ENCODE measurements around the gene MORC1.

Gene MORC1

DNA sequence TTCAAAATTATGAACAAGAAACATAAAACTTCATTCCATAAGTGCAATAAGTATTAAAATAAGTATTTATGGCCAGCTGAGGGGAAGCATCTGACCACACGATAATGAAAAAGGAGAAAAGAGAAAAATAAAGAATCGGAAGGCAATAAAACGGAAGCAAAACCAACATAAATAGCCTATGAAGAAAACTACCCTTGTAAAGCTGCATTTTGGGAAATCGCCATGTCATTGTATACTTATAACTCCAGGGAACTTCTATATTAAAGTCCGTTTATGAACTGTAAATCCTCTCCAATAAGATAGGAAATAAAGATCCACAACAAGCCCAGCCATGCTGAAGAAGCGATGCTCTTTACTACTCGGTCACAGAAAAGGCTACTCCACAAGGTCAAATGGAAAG, 47.7 kb downstream of the MORC1 start:
- H3K4me1 ChIP-seq (ENCODE audit: insufficient read depth, low read length), result no peaks in the 10 kb centered on the region
- no peaks in the 10 kb centered on the region for H3K36me3 ChIP-seq (ENCODE audit: insufficient read depth, low read length)
- H3K79me2 ChIP-seq (ENCODE audit: insufficient read depth, low read length), result no peaks in the 10 kb centered on the region
- DNase-seq (no peak), ATAC-seq (ENCODE audit: insufficient read depth, low read depth) (no peak)
- H3K9ac ChIP-seq (ENCODE audit: low read depth, low read length), result no peak overlapping the region
- no peaks in the 10 kb centered on the region for H3K9me3 ChIP-seq (ENCODE audit: insufficient read depth, low read length, severe bottlenecking)
- H3K27ac ChIP-seq (ENCODE audit: low read length), result no peak overlapping the region
- no peaks in the 10 kb centered on the region for H3K27me3 ChIP-seq (ENCODE audit: insufficient read depth, low read length, poor library complexity)
- TF ChIP-seq, protein P1, sequence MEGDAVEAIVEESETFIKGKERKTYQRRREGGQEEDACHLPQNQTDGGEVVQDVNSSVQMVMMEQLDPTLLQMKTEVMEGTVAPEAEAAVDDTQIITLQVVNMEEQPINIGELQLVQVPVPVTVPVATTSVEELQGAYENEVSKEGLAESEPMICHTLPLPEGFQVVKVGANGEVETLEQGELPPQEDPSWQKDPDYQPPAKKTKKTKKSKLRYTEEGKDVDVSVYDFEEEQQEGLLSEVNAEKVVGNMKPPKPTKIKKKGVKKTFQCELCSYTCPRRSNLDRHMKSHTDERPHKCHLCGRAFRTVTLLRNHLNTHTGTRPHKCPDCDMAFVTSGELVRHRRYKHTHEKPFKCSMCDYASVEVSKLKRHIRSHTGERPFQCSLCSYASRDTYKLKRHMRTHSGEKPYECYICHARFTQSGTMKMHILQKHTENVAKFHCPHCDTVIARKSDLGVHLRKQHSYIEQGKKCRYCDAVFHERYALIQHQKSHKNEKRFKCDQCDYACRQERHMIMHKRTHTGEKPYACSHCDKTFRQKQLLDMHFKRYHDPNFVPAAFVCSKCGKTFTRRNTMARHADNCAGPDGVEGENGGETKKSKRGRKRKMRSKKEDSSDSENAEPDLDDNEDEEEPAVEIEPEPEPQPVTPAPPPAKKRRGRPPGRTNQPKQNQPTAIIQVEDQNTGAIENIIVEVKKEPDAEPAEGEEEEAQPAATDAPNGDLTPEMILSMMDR (IDR thresholded peaks at IDR 0.05; ENCODE audit: borderline replicate concordance, extremely low read depth, low read length, poor library complexity, severe bottlenecking), result no peak
- no peak for TF ChIP-seq EZH2 (IDR thresholded peaks at IDR 0.05; ENCODE audit: borderline replicate concordance, low read depth, low read length, severe bottlenecking)
- no peak overlapping the region for H3K4me2 ChIP-seq (ENCODE audit: insufficient read depth, low read length)
- H4K20me1 ChIP-seq (ENCODE audit: insufficient read depth, low read length), result no peaks in the 10 kb centered on the region
- no peak overlapping the region for H3K4me3 ChIP-seq (ENCODE audit: low read depth in 1 of 2, low read length in 2 of 2)
- H2AFZ ChIP-seq (ENCODE audit: low read depth, low read length), result no peak overlapping the region

- TF ChIP-seq EZH2 (IDR thresholded peaks at IDR 0.05; ENCODE audit: borderline replicate concordance, low read depth, low read length, severe bottlenecking), result no peak
- TF ChIP-seq, protein P1 (IDR thresholded peaks at IDR 0.05; ENCODE audit: borderline replicate concordance, extremely low read depth, low read length, poor library complexity, severe bottlenecking), result no peak
- no peaks in the 10 kb centered on the region for H3K27me3 ChIP-seq (ENCODE audit: insufficient read depth, low read length, poor library complexity)
- H4K20me1 ChIP-seq (ENCODE audit: insufficient read depth, low read length), result no peaks in the 10 kb centered on the region
- no peak overlapping the region for H2AFZ ChIP-seq (ENCODE audit: low read depth, low read length)
- no peaks in the 10 kb centered on the region for H3K9me3 ChIP-seq (ENCODE audit: insufficient read depth, low read length, severe bottlenecking)
- H3K4me2 ChIP-seq (ENCODE audit: insufficient read depth, low read length), result no peak overlapping the region
- no peak overlapping the region for H3K9ac ChIP-seq (ENCODE audit: low read depth, low read length)
- H3K4me3 ChIP-seq (ENCODE audit: low read depth in 1 of 2, low read length in 2 of 2), result no peak overlapping the region
- ATAC-seq (ENCODE audit: insufficient read depth, low read depth) (no peak), DNase-seq (no peak)
- no peaks in the 10 kb centered on the region for H3K79me2 ChIP-seq (ENCODE audit: insufficient read depth, low read length)
- no peaks in the 10 kb centered on the region for H3K4me1 ChIP-seq (ENCODE audit: insufficient read depth, low read length)
- no peaks in the 10 kb centered on the region for H3K36me3 ChIP-seq (ENCODE audit: insufficient read depth, low read length)
- no peak overlapping the region for H3K27ac ChIP-seq (ENCODE audit: low read length)
Observed at GRCh38 chr3:109066864-109067263, 51.1 kb downstream of the MORC1 start.

GRCh38 chr3:109059264-109059663, 58.7 kb downstream of the MORC1 start:
- Histone ChIP-seq H3K36me3 (ENCODE audit: insufficient read depth, low read length) (no peaks in the 10 kb centered on the region), H3K4me2 (ENCODE audit: insufficient read depth, low read length) (no peak overlapping the region), H3K9ac (ENCODE audit: low read depth, low read length) (no peak overlapping the region), H3K27me3 (ENCODE audit: insufficient read depth, low read length, poor library complexity) (no peaks in the 10 kb centered on the region), H4K20me1 (ENCODE audit: insufficient read depth, low read length) (no peaks in the 10 kb centered on the region), H2AFZ (ENCODE audit: low read depth, low read length) (no peak overlapping the region), H3K79me2 (ENCODE audit: insufficient read depth, low read length) (no peaks in the 10 kb centered on the region), H3K4me1 (ENCODE audit: insufficient read depth, low read length) (no peaks in the 10 kb centered on the region), H3K4me3 (ENCODE audit: low read depth in 1 of 2, low read length in 2 of 2) (no peak overlapping the region), H3K27ac (ENCODE audit: low read length) (no peak overlapping the region), H3K9me3 (ENCODE audit: insufficient read depth, low read length, severe bottlenecking) (no peaks in the 10 kb centered on the region)
- DNase-seq (no peak), ATAC-seq (ENCODE audit: insufficient read depth, low read depth) (no peak)
- no peak for TF ChIP-seq EZH2 (IDR thresholded peaks at IDR 0.05; ENCODE audit: borderline replicate concordance, low read depth, low read length, severe bottlenecking)
- TF ChIP-seq, protein P1 (IDR thresholded peaks at IDR 0.05; ENCODE audit: borderline replicate concordance, extremely low read depth, low read length, poor library complexity, severe bottlenecking), result no peak

- no peak overlapping the region for H3K4me2 ChIP-seq (ENCODE audit: insufficient read depth, low read length)
- H4K20me1 ChIP-seq (ENCODE audit: insufficient read depth, low read length), result no peaks in the 10 kb centered on the region
- ATAC-seq (ENCODE audit: insufficient read depth, low read depth) (no peak), DNase-seq (no peak)
- no peak overlapping the region for H3K27ac ChIP-seq (ENCODE audit: low read length)
- no peaks in the 10 kb centered on the region for H3K27me3 ChIP-seq (ENCODE audit: insufficient read depth, low read length, poor library complexity)
- H3K9ac ChIP-seq (ENCODE audit: low read depth, low read length), result no peak overlapping the region
- no peaks in the 10 kb centered on the region for H3K79me2 ChIP-seq (ENCODE audit: insufficient read depth, low read length)
- TF ChIP-seq, protein P1 (IDR thresholded peaks at IDR 0.05; ENCODE audit: borderline replicate concordance, extremely low read depth, low read length, poor library complexity, severe bottlenecking), result no peak
- no peak for TF ChIP-seq EZH2 (IDR thresholded peaks at IDR 0.05; ENCODE audit: borderline replicate concordance, low read depth, low read length, severe bottlenecking)
- H3K36me3 ChIP-seq (ENCODE audit: insufficient read depth, low read length), result no peaks in the 10 kb centered on the region
- no peaks in the 10 kb centered on the region for H3K4me1 ChIP-seq (ENCODE audit: insufficient read depth, low read length)
- no peak overlapping the region for H3K4me3 ChIP-seq (ENCODE audit: low read depth in 1 of 2, low read length in 2 of 2)
- no peaks in the 10 kb centered on the region for H3K9me3 ChIP-seq (ENCODE audit: insufficient read depth, low read length, severe bottlenecking)
- H2AFZ ChIP-seq (ENCODE audit: low read depth, low read length), result no peak overlapping the region
Observed at GRCh38 chr3:109057616-109058015, 60.3 kb downstream of the MORC1 start.

Measured in DND-41 (cell line).